Caco-2 (cell line): ENCODE measurements around the gene SLIT3. TPM values are rescaled to one million over a fixed set of nuclear protein-coding genes. Genes with fewer than 3 reads are reported as not detected.

Experiments used
- BruUV-seq: library from RNA; stranded (reverse); fragments of 400-500 nt; replicated peaks from 2 replicates; lab custom pipeline; 2021; lab: Mats Ljungman, UMichigan
- CTCF ChIA-PET: fragments of 300-600 bp; sonication (Branson Sonifier 250); formaldehyde crosslinking; loops from one replicate; lab custom pipeline; 2022; ENCODE audit warnings: antibody characterized with exemption; lab: Charles Lee
- POLR2A ChIA-PET: fragments of 300-600 bp; sonication (Branson Sonifier 250); formaldehyde crosslinking; loops from one replicate; lab custom pipeline; 2022; ENCODE audit warnings: antibody characterized with exemption; lab: Charles Lee
- DNase-seq, 2 experiments: peaks; one replicate each; pipeline versions ENCODE4 v3.0.0 to v3.0.0-alpha.2; 2020 to 2022
- H3K27me3 ChIP-seq: replicated peaks from 2 replicates; pipeline ENCODE4 v1.6.0; 2011; ENCODE audit warnings: low read length; ENCODE audit not compliant: control insufficient read depth, insufficient read depth
- H3K36me3 ChIP-seq: 2 replicates; pipeline ENCODE4 v1.5.1; 2011; ENCODE audit warnings: low read length; ENCODE audit not compliant: control insufficient read depth, insufficient read depth
- H3K4me1 ChIP-seq: fragments of 250-450 bp; sonication (Bioruptor Pico); 2 replicates; pipeline ENCODE4 v1.5.1; 2020; ENCODE audit warnings: mild to moderate bottlenecking
- H3K4me3 ChIP-seq: 2 replicates; pipeline ENCODE4 v1.5.1; 2011; ENCODE audit warnings: low read depth, mild to moderate bottlenecking, control low read depth, low read length
- H3K9me3 ChIP-seq: fragments of 250-450 bp; sonication (Bioruptor Pico); 2 replicates; pipeline ENCODE4 v1.5.1; 2020; ENCODE audit warnings: mild to moderate bottlenecking, moderate library complexity
- H3K27ac Mint-ChIP-seq: one replicate; pipeline ENCODE4 v1.8.0; 2022; ENCODE audit warnings: mixed read lengths; ENCODE audit not compliant: unreplicated experiment
- H3K27me3 Mint-ChIP-seq: one replicate; pipeline ENCODE4 v1.8.0; 2022; ENCODE audit warnings: mixed read lengths; ENCODE audit not compliant: insufficient read depth, unreplicated experiment
- H3K36me3 Mint-ChIP-seq: one replicate; pipeline ENCODE4 v1.8.0; 2022; ENCODE audit warnings: mild to moderate bottlenecking, mixed read lengths; ENCODE audit not compliant: insufficient read depth, unreplicated experiment
- H3K4me1 Mint-ChIP-seq: one replicate; pipeline ENCODE4 v1.8.0; 2022; ENCODE audit warnings: low read depth, mixed read lengths; ENCODE audit not compliant: unreplicated experiment
- H3K4me3 Mint-ChIP-seq: one replicate; pipeline ENCODE4 v1.8.0; 2022; ENCODE audit warnings: mild to moderate bottlenecking, moderate library complexity, mixed read lengths; ENCODE audit not compliant: unreplicated experiment
- H3K9me3 Mint-ChIP-seq: one replicate; pipeline ENCODE4 v1.8.0; 2022; ENCODE audit warnings: mixed read lengths; ENCODE audit not compliant: unreplicated experiment
- CTCF ChIP-seq, 2 experiments: fragments of 200-600 bp in 1 of 2; IDR thresholded peaks; 1 replicate in 1 of 2; 2 replicates in 1 of 2; pipeline versions ENCODE4 v1.5.1 to v1.8.0; 2011 to 2022; ENCODE audit warnings: antibody characterized with exemption in 1 of 2, control low read depth in 1 of 2, inconsistent platforms in 1 of 2, low read depth in 1 of 2, low read length in 1 of 2, mild to moderate bottlenecking in 1 of 2, moderate library complexity in 1 of 2; ENCODE audit not compliant: insufficient read depth in 1 of 2, severe bottlenecking in 1 of 2, unreplicated experiment in 1 of 2
- intact Hi-C: fragments of 100-400 bp; cut with micrococcal nuclease; formaldehyde crosslinking; loops from one replicate; pipeline ENCODE4 v1.10.0; 2022; ENCODE audit not compliant: unreplicated experiment
- total RNA-seq: library from RNA; stranded (reverse); gene quantifications from 2 replicates; pipeline ENCODE4 v1.2.3, GENCODE V29; 2022

The SLIT3 gene
- total RNA-seq, 1 experiment from 2014 or later = 2.1 TPM

DNA sequence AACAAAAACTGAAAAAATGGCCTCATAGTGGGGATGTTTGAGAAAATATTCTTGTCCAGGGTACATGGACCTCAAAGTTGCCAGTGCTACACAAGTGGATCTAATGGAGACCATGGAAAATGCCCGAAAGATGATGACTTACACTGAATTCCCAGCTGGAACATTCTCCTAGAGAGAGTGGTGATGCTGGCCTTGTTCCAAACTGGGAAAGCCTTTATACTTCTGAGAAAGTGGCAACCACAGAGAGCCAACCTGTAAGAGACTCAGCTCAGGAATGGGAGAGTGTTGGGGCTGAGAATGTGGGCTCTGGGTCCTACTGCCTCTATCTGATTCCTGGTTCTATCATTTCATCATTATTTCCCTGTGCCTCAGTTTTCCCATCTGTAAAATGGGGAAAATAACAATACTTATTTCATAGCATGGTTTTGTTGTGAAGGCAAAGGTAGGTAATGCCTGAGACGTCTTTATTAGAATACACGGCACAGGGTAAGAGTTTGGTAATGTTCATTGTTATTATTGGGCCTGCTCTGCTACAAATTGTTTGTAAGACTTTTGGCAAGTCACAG lies 492.8 kb downstream of the SLIT3 start:
- no peak for TF ChIP-seq CTCF (IDR thresholded peaks at IDR 0.05; ENCODE audit: insufficient read depth in 1 of 2, low read depth in 1 of 2, low read length in 1 of 2, severe bottlenecking in 1 of 2, unreplicated experiment in 1 of 2)
- intact Hi-C loops = no loop called here
- no TSS peak for BruUV-seq
- H3K36me3 ChIP-seq = no peaks in the 10 kb centered on the region
- H3K9me3 ChIP-seq = no peaks in the 10 kb centered on the region
- no peak overlapping the region for H3K4me3 ChIP-seq
- DNase-seq = no peak
- peaks cover 23% of the 10 kb centered on the region for H3K27me3 Mint-ChIP-seq
- H3K9me3 Mint-ChIP-seq = no peaks in the 10 kb centered on the region
- ChIA-PET POLR2A (no interaction called here), CTCF (no interaction called here)
- H3K27ac Mint-ChIP-seq = no peak overlapping the region
- no peaks in the 10 kb centered on the region; the same call in none of the 2 replicates for H3K27me3 ChIP-seq
- no peak overlapping the region for H3K4me3 Mint-ChIP-seq
- no peaks in the 10 kb centered on the region for H3K4me1 ChIP-seq
- H3K36me3 Mint-ChIP-seq = no peaks in the 10 kb centered on the region
- no peaks in the 10 kb centered on the region for H3K4me1 Mint-ChIP-seq

DNA sequence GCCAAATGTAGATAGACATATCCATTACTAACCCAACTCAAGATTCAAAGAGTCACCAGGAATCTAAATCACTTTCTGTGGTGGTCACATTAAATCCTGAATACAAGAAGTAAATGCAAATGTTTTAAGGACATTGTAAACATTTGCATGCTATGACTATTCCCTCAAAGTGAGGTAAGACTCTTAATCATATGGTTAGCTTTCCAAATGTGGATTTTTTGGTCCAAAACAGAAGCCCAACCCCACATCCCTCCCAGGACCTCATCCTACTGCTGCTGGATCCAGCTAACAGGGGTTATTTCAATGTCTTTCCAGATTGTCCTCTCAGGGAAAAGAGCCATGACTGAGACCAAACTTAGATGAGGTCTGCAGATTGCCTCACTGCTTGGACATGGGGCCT lies 493.7 kb downstream of the SLIT3 start:
- no TSS peak for BruUV-seq
- H3K36me3 ChIP-seq = no peaks in the 10 kb centered on the region

GRCh38 chr5:168803541-168803940 lies 497.4 kb downstream of the SLIT3 start:
- Mint-ChIP-seq H3K4me1 (no peaks in the 10 kb centered on the region), H3K27ac (no peak overlapping the region), H3K9me3 (no peaks in the 10 kb centered on the region), H3K4me3 (no peak overlapping the region), H3K36me3 (no peaks in the 10 kb centered on the region), H3K27me3 (peaks cover 11% of the 10 kb centered on the region)
- ChIA-PET POLR2A (no interaction called here), CTCF (no interaction called here)
- no peaks in the 10 kb centered on the region for H3K9me3 ChIP-seq
- intact Hi-C loops = no loop called here
- no TSS peak for BruUV-seq
- no peak for DNase-seq
- H3K36me3 ChIP-seq = no peaks in the 10 kb centered on the region
- no peaks in the 10 kb centered on the region; the same call in 1 of the 2 replicates for H3K27me3 ChIP-seq
- no peaks in the 10 kb centered on the region for H3K4me1 ChIP-seq
- no peak for TF ChIP-seq CTCF (IDR thresholded peaks at IDR 0.05; ENCODE audit: insufficient read depth in 1 of 2, low read depth in 1 of 2, low read length in 1 of 2, severe bottlenecking in 1 of 2, unreplicated experiment in 1 of 2)
- no peak overlapping the region for H3K4me3 ChIP-seq

More for the DNA sequence above, 493.7 kb downstream of the SLIT3 start:
- POLR2A ChIA-PET = no interaction called here
- Mint-ChIP-seq H3K4me3 (no peak overlapping the region), H3K27ac (no peak overlapping the region), H3K4me1 (no peaks in the 10 kb centered on the region), H3K9me3 (no peaks in the 10 kb centered on the region), H3K27me3 (peaks cover 21% of the 10 kb centered on the region), H3K36me3 (no peaks in the 10 kb centered on the region)
- intact Hi-C loops = no loop called here
- H3K4me1 ChIP-seq = no peaks in the 10 kb centered on the region
- H3K9me3 ChIP-seq = no peaks in the 10 kb centered on the region
- TF ChIP-seq CTCF (IDR thresholded peaks at IDR 0.05; ENCODE audit: insufficient read depth in 1 of 2, low read depth in 1 of 2, low read length in 1 of 2, severe bottlenecking in 1 of 2, unreplicated experiment in 1 of 2) = no peak
- H3K4me3 ChIP-seq = no peak overlapping the region
- CTCF ChIA-PET = no interaction called here
- H3K27me3 ChIP-seq = no peaks in the 10 kb centered on the region; the same call in none of the 2 replicates
- DNase-seq = no peak
